Stimulated activated CD4-positive, alpha-beta T cell treated with anti-CD3 and anti-CD28 coated beads, Interleukin-2, amount 100 ng/mL, for 4 hours (primary cell): ENCODE results near the gene UXS1.

Experiments used
- DNase-seq: peaks from one replicate; pipeline ENCODE4 v3.0.0-alpha.2; 2020; ENCODE audit warnings: low read depth

The UXS1 gene

DNA sequence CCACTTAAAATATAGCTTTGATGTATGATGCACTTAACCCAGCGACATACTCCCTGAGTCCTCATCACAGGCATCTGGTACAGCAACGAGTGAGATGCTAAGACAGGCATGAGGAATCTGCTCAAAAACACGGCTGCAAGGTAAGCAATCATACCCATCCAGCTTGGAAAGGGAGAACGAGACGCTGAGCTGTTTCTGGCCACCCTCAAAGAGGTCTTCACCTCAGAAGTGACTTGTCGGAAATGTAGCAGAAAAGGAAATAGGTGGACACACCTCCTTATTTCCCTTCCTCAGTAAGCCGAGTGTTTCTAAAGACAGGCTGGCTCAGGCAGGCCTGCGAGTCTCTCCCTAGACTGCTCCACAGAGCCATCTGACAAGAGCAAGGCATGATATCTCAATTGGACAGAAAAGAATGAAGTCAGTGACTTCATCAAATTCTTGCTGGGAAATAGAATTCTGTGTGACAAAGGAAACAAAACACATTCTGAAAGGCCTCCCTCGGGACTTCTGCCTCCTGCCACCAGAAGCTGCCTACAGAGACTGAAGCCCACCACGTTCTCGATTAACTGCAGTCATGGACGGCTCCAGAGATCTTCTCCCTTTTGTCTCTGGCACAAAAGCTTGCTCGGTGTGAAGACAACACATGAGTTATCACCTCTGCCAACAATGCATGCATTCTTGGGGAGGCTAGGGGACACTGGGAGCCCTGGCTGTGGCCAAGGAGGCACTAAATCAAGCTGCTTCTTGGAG lies 84.3 kb downstream of the UXS1 start:
- DNase-seq = no peak

DNA sequence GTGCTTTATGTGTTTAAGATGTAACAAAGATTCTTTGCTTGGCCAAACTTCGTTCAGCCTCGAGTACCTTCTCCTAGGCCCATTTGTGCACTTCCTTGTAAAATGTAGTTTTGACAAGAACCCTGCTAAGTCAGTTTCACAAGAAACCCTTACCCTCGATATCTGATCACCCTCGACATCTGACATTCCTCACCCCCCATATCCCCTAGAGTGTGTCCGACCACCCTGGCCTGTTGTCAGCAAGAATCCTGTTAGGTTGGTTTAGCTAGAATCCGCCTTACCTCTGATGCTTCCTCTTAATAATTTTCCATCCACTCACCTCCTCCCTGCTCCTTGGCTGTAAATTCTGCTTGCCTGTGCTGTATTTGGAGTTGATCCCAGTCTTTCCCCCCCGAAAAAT lies 85.3 kb downstream of the UXS1 start:
- no peak for DNase-seq

DNA sequence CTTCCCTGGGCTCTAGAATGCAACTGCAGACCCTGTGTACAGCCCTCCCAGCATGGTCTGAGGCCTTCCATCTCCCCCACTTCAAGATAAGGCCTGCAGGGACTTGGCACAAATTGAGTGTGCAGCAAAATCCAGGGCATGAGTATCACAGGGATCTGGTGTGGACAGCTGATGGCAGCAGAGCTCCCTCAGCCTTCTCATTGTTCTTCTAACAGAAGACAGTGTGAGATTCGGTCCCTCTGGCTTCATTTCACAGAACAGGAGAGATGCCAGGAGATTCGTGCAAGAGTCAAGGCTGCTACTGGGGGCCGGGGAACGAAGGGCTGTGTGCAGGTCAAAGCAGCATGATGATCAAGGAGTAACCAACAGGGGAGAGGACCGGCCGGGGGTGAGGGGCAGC lies 85.8 kb downstream of the UXS1 start:
- no peak for DNase-seq

- DNase-seq = no peak
Observed at GRCh38 chr2:106107509-106108131, 86.5 kb downstream of the UXS1 start.

GRCh38 chr2:106106622-106107508 lies 87.2 kb downstream of the UXS1 start:
- DNase-seq = no peak

- DNase-seq = no peak
Observed at GRCh38 chr2:106105151-106105922, 88.8 kb downstream of the UXS1 start.

- DNase-seq = no peak
Observed at GRCh38 chr2:106104332-106105062, 89.6 kb downstream of the UXS1 start.

DNA sequence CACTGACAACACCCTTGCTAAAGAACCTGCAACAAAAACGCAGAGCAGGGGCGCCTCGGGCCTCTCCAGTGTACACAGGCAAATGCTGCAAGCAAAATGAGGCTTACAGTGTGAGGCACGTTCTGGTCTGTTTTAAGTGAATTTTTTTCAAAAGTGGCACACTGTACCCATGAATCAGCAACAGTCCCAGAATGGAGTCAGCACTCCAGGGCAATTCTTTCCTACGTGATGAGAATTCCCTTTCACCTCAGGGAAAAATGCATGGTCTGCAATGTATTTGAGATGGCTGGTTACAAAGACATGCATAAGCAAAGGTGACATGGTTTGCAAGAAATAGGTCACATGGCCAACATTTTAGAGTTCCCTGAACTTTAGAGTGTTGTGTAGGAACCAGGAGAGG lies 94.4 kb downstream of the UXS1 start:
- no peak for DNase-seq

- DNase-seq = no peak
Observed at GRCh38 chr2:106098664-106099063, 95.4 kb downstream of the UXS1 start.

DNA sequence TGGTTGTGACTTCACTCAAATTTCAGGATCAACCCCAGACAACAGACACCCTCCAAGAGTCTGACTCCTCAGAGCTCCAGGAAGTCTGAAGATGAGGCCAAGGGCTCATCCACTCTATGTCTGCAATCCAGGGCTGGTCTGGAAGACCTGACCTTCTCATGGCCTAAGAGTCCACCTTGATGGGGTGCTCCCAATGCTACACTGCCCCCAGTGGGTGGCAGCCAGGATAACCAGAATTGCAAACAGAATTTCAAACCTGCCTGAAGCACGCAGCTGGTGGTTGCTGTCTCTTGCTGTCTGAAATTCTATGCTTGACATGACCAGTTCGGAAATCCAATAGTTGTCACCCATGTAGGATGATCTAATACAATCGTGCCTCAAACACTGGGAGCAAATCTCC lies 96.0 kb downstream of the UXS1 start:
- DNase-seq = no peak

DNA sequence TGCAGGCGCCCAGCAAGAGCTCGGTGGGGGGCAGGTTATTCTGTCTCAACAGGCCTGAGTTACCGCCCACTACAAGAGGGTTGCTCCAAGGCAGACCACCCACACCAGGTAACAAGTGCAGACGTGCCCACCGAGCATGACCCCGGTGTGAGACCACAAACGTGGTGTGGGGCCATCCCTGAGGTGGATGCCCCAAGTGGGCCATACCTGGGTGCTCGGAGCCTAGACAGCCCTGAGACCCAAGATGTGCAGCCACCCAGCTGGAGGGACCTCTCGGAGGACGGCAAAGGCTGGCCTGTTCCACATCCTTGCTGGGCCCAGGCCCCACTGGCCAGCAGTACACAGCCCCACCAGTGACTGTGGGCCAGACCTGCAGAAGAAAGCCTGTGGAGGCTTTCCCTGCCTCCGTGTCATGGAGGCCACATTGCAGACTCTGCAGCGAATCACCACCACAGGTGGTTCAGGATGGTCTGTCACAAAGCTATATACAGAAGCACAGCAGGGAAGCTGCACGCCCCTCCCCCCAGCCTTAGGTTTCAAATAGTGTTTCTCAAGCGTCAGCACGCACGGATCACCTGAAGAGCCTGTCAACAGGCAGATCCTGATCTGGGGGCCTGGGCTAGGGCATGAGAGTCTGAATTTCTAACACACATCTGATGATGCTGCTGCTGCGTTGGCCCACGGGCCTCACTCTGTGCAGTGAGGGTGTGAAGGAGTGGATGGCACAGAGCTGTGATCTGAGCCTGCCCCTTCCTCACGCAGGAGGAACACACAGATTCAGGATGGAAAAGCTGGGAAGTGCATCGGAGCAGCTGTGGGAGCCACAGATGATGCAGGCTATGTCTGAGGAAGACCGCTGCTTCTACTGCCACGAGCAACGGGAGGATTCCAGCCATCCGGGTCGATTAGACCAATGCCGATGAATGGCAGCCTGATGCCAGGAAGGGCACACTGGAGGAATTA lies 96.8 kb downstream of the UXS1 start:
- DNase-seq = no peak

DNA sequence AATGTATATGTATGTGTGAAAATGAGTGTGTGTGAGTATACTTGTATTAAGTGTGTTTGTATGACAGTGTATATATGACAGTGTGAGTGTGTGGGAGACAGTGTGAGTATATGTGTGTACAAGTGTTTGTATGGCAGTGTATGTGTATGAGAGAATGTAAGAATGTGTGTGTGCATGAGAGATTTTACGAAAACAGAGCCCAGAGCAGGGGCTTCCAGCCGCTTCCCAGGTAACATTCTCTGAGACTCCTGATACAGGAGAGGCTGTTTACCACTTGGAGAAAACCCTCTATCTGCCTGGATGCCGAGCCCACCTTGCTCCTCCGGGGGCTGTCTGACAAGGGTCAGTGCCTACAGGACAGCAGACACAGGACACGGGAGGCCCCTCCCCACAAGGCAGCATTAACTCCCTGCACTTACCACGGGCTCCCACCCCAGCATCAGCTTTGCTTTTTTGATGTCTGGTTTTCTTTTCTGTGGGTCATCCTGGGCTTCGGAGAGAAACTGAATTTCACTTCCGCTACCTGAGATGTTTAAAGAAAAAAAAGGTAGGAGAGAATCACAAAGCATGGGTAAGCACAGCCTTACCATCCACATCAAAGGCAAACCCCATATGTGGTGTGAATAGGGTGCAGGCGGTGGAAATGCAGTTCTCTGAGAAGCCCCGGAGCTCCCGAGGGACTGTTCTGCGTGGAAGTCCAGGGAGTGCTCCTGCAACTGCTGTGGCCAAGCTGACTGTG lies 97.6 kb downstream of the UXS1 start:
- DNase-seq = no peak

DNA sequence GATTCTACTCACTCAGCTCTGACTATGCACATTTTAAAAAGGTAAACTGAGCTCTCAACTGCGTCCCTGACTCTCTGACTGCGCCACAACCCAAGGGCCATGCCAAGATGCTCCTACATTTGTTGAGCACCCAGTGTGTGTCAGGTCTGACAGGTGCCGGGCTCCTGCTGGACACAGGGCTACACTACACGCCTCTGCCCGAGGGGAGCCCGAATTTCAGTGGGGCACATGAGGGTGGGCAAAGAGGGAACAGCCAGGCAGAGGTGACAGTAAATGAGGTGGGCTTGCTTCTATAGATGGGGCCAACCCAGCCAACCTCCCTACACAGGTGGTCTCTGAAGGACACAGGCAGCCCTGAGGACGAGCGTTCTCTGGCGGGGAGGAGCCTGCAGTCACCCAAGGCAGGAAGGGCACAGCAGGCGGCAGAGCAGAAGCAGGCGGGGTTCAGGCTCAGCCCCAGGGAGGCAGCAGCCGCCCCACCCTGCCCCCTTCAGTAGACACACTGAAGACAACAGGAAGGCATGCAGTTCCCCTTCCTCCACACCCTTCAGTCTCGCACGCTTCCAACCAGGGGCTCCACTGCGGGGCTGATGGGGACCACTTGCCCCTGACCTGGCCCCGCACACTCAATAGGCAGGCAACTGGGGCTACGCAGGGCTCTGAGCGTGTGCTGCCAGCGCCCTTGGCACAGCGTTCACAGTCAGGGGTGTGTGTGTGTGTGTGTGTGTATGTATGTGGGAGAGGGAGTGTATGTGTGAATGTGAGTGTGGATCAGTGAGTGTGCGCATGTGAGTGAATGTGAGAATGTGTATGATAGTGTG lies 98.4 kb downstream of the UXS1 start:
- peak; percentile 70 for DNase-seq

DNA sequence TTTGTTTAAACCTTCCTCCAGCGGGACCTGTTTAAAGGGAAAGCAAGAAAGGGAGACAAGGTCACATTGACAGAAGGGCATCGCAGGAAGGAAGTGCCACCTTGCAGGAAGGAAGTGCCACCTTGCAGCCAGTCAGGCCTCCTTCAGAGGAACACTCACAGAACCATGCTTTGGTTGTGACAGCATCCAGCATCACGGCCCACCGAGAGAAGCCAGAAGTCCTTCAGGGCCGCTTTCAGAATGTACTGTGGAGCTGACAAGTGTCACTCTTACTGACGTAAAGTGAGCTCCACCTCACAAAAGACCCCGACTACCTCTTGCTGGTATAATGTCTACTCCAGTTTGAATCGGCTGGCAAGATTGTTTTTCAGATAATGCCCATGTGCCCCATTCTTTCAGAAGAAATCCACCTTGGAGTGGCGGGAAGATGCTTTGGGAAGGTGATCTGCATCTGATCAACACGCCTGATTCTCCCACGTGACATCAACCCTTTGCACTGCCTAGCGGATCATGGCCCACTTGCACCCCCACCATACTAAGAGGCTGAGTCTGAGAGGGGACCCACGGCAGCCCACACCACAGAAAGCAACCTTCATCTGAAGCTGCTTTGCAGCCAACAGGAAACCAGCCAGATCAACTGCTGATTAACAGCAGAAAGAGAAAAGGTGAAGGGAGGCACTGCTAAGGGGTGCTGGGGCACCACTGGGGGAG lies 99.8 kb downstream of the UXS1 start:
- no peak for DNase-seq

DNA sequence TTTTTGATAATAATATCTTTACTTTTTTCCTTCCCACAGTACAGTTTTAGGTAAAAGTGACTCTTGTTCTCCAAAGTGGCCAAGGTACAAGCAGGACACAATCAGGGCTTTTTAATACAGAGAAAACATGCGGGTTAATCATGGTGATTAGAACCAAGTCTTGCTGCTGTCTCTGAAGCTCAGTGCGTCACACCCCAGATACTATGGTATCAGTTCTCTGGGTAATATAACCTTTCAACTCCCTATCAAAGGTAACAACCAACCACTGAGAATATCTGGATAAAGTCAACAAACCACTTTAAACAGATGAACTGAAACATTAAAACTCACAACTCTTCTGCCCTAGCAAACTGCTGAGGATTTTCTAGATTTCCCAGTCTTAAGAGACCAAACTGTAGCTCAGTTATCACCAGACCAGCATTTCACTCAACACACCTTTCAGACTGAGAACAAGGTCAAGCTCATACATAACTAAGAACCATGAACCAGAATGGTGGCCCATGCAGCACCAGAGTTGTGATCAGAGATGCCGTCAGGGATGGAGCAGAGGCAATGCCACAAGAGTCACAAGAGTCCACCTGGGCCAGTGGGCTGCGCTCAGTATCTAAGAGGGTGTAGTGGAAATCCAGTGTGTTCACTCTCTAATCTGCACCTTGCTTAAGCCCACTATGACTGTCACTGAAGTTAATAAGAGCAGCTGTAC lies 103.0 kb downstream of the UXS1 start:
- DNase-seq = no peak

GRCh38 chr2:106089611-106090010 lies 104.5 kb downstream of the UXS1 start:
- DNase-seq = no peak

DNA sequence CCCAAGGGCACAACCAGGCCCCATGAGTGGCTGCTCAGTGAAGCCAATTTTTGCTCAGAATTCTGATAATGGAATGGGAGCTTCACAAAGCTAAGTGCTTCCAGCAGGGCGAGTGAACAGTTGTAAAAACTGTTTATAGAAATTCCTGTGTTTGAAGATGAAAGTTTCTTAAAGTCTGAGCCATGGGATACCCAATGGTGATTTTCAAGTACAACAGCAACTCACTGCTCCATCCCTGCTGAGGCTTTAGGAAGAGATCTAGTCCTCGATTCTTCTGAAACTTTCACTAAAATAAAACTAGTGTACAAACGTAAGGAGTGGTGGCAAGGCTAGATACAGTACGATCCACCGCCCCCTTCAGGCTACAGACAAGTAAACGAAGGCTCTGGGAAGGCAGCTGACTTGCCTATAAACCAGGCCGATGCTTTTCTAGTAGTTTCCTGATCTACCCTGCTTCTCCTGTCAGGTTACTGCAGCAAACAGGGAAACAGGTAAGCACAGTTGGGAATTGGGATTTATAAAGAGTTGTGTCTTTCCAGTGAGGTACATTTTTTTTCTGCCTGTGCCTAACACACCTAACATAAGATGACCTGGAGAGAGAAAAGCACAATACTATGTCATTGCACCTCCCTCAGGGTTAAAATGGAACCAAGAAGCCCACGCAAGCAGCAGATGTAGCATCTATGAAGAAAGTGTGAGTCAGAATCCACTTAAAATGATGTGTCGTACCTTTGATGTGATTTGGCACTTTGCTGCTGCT lies 108.7 kb downstream of the UXS1 start:
- DNase-seq = peak; percentile 58
